H1 (cell line): ENCODE measurements around the gene THOC7. TPM values are rescaled to one million over a fixed set of nuclear protein-coding genes. Genes with fewer than 3 reads are reported as not detected.

Source experiments
- CTCF ChIA-PET: fragments of 300-600 bp; sonication (Branson Sonifier 250); formaldehyde crosslinking; loops from one replicate; lab custom pipeline; 2021; ENCODE audit not compliant: partially characterized antibody; lab: Charles Lee
- POLR2A ChIA-PET: fragments of 300-600 bp; sonication (Branson Sonifier 250); formaldehyde crosslinking; loops from one replicate; lab custom pipeline; 2021; ENCODE audit warnings: inconsistent platforms; ENCODE audit not compliant: partially characterized antibody; lab: Charles Lee
- DNase-seq, 2 experiments: peaks; one replicate each; pipeline versions ENCODE4 v3.0.0 to v3.0.0-alpha.2; 2010 to 2022; ENCODE audit warnings: low spot score in 2 of 2, low read depth in 1 of 2, mixed read lengths in 1 of 2
- FAIRE-seq: peaks from 2 replicates; lab custom pipeline; 2011; peaks lifted over from hg19 to GRCh38; lab: Jason Lieb, UNC
- H2AFZ ChIP-seq: 2 replicates; pipeline ENCODE4 v1.8.1; 2012; ENCODE audit warnings: low read length, inconsistent platforms
- H2AK5ac ChIP-seq: 2 replicates; pipeline ENCODE4 v1.6.1; 2013; ENCODE audit warnings: low read depth, low read length
- H2BK120ac ChIP-seq: replicated peaks from 2 replicates; pipeline ENCODE3; 2013; ENCODE audit warnings: low read depth, low read length, inconsistent platforms
- H2BK12ac ChIP-seq: 2 replicates; pipeline ENCODE4 v1.6.1; 2013; ENCODE audit warnings: low read depth, low read length
- H2BK15ac ChIP-seq: 2 replicates; pipeline ENCODE4 v1.6.1; 2013; ENCODE audit warnings: low read length
- H2BK20ac ChIP-seq: 2 replicates; pipeline ENCODE4 v1.6.1; 2013; ENCODE audit warnings: low read length
- H2BK5ac ChIP-seq: 2 replicates; pipeline ENCODE4 v1.6.1; 2013; ENCODE audit warnings: low read depth, low read length
- H3K14ac ChIP-seq: 2 replicates; pipeline ENCODE4 v1.6.1; 2013; ENCODE audit warnings: inconsistent platforms; ENCODE audit not compliant: insufficient read length
- H3K18ac ChIP-seq: 2 replicates; pipeline ENCODE4 v1.6.1; 2013; ENCODE audit warnings: low read length; ENCODE audit errors: extremely low read depth
- H3K23ac ChIP-seq: 2 replicates; pipeline ENCODE4 v1.6.1; 2013; ENCODE audit warnings: inconsistent platforms; ENCODE audit not compliant: insufficient read length
- H3K23me2 ChIP-seq: 2 replicates; pipeline ENCODE4 v1.6.1; 2013; ENCODE audit warnings: low read depth, low read length
- H3K27ac ChIP-seq: 2 replicates; pipeline ENCODE4 v1.6.1; 2011; ENCODE audit warnings: low read depth, low read length, inconsistent platforms
- H3K27me3 ChIP-seq, 4 experiments: replicated peaks in 1 of 4; 1 replicate in 1 of 4; 2 replicates in 3 of 4; pipeline versions ENCODE4 v1.6.1 to v1.8.1; 2011 to 2013; ENCODE audit warnings: low read length in 3 of 4, mild to moderate bottlenecking in 3 of 4, inconsistent platforms in 2 of 4, mixed read lengths in 2 of 4, moderate library complexity in 1 of 4; ENCODE audit not compliant: control insufficient read depth in 3 of 4, insufficient read depth in 3 of 4; ENCODE audit errors: extremely low read depth in 1 of 4
- H3K36me3 ChIP-seq, 4 experiments: 2 replicates each; pipeline versions ENCODE4 v1.6.1 to v1.8.1; 2011 to 2013; ENCODE audit warnings: mild to moderate bottlenecking in 4 of 4, low read length in 3 of 4, moderate library complexity in 2 of 4, control low read depth in 1 of 4, inconsistent platforms in 1 of 4; ENCODE audit not compliant: insufficient read depth in 4 of 4, control insufficient read depth in 2 of 4
- H3K4ac ChIP-seq: replicated peaks from 2 replicates; pipeline ENCODE3; 2013; ENCODE audit warnings: low read length, low read depth, mixed read lengths, inconsistent platforms; ENCODE audit not compliant: insufficient read length
- H3K4me1 ChIP-seq, 4 experiments: replicated peaks in 1 of 4; 1 replicate in 1 of 4; 2 replicates in 3 of 4; pipeline versions ENCODE4 v1.6.1 to v1.8.1; 2011 to 2013; ENCODE audit warnings: low read length in 3 of 4, inconsistent platforms in 2 of 4, mixed read lengths in 1 of 4; ENCODE audit not compliant: insufficient read depth in 4 of 4, control insufficient read depth in 3 of 4
- H3K4me2 ChIP-seq, 2 experiments: 2 replicates each; pipeline versions ENCODE4 v1.6.1 to v1.8.1; 2011 to 2013; ENCODE audit warnings: low read depth in 2 of 2, low read length in 2 of 2, control low read depth in 1 of 2, inconsistent platforms in 1 of 2, mild to moderate bottlenecking in 1 of 2; ENCODE audit not compliant: insufficient read depth in 1 of 2
- H3K4me3 ChIP-seq, 4 experiments: fragments of 200-600, 300-600 bp in 1 of 4; sonication (generic), shearing (Covaris generic), sonication (Bioruptor Twin) in 1 of 4; 2 replicates each; pipeline versions ENCODE4 v1.5.1 to v1.8.1; 2011 to 2016; ENCODE audit warnings: low read length in 4 of 4, low read depth in 3 of 4, control low read depth in 2 of 4, inconsistent platforms in 2 of 4, mild to moderate bottlenecking in 2 of 4, mixed read lengths in 1 of 4, moderate library complexity in 1 of 4; ENCODE audit not compliant: insufficient read depth in 2 of 4; ENCODE audit errors: extremely low read depth in 1 of 4
- H3K56ac ChIP-seq: replicated peaks from 2 replicates; pipeline ENCODE3; 2013; ENCODE audit warnings: low read depth, mild to moderate bottlenecking, mixed read lengths, low read length, inconsistent platforms; ENCODE audit not compliant: insufficient read length
- H3K79me1 ChIP-seq: 2 replicates; pipeline ENCODE4 v1.6.1; 2013; ENCODE audit warnings: low read depth, low read length, control low read depth
- H3K79me2 ChIP-seq, 2 experiments: 2 replicates each; pipeline versions ENCODE4 v1.6.1 to v1.8.1; 2012 to 2013; ENCODE audit warnings: low read length in 2 of 2, mild to moderate bottlenecking in 2 of 2, inconsistent platforms in 1 of 2; ENCODE audit not compliant: insufficient read depth in 2 of 2, control insufficient read depth in 1 of 2
- H3K9ac ChIP-seq, 4 experiments: replicated peaks in 1 of 4; 1 replicate in 1 of 4; 2 replicates in 3 of 4; pipeline versions ENCODE4 v1.6.1 to v1.8.1; 2011 to 2013; ENCODE audit warnings: low read depth in 3 of 4, low read length in 3 of 4, control low read depth in 2 of 4, mild to moderate bottlenecking in 2 of 4, moderate library complexity in 2 of 4, inconsistent platforms in 1 of 4; ENCODE audit errors: extremely low read depth in 1 of 4
- H3K9me3 ChIP-seq, 2 experiments: 2 replicates each; pipeline versions ENCODE4 v1.6.1 to v1.8.1; 2012 to 2013; ENCODE audit warnings: mild to moderate bottlenecking in 2 of 2, moderate library complexity in 2 of 2, control low read depth in 1 of 2, inconsistent platforms in 1 of 2, low read depth in 1 of 2, low read length in 1 of 2, mixed read lengths in 1 of 2; ENCODE audit not compliant: insufficient read depth in 2 of 2
- H4K20me1 ChIP-seq, 2 experiments: replicated peaks in 1 of 2; 2 replicates each; pipeline versions ENCODE3 to v1.8.1; 2011 to 2013; ENCODE audit warnings: inconsistent platforms in 2 of 2, low read length in 2 of 2, mild to moderate bottlenecking in 1 of 2; ENCODE audit not compliant: insufficient read depth in 2 of 2, control insufficient read depth in 1 of 2
- H4K5ac ChIP-seq: 2 replicates; pipeline ENCODE4 v1.6.1; 2013; ENCODE audit warnings: low read length, low read depth, mixed read lengths, inconsistent platforms; ENCODE audit not compliant: insufficient read length
- H4K8ac ChIP-seq: 2 replicates; pipeline ENCODE4 v1.8.0; 2013; ENCODE audit warnings: mild to moderate bottlenecking, moderate library complexity, low read length, inconsistent platforms; ENCODE audit not compliant: insufficient read depth; ENCODE audit errors: extremely low read depth
- H4K91ac ChIP-seq: replicated peaks from 2 replicates; pipeline ENCODE3; 2013; ENCODE audit warnings: low read length, mixed read lengths, inconsistent platforms; ENCODE audit not compliant: insufficient read length
- EGR1 ChIP-seq: IDR thresholded peaks from 2 replicates; pipeline ENCODE4 v1.6.1; 2011; ENCODE audit warnings: low read depth, low read length, borderline replicate concordance
- NRF1 ChIP-seq: IDR thresholded peaks from 2 replicates; pipeline ENCODE4 v1.6.1; 2011; ENCODE audit warnings: mild to moderate bottlenecking, low read depth, low read length, improper control_type of control experiment
- SP1 ChIP-seq: IDR thresholded peaks from 2 replicates; pipeline ENCODE4 v1.6.1; 2011; ENCODE audit warnings: low read depth, low read length
- TCF12 ChIP-seq: IDR thresholded peaks from 2 replicates; pipeline ENCODE4 v1.6.1; 2011; ENCODE audit warnings: low read depth, mild to moderate bottlenecking, low read length
- ZNF274 ChIP-seq: IDR thresholded peaks from 2 replicates; pipeline ENCODE4 v1.7.0; 2012; ENCODE audit warnings: low read length, borderline replicate concordance; ENCODE audit errors: extremely low read depth
- WGBS, 2 experiments: shearing (Covaris generic) in 1 of 2; methylation state at CpG; one replicate each; pipeline versions ENCODE4 v1.1.6 to v1.1.7; 2013 to 2015; ENCODE audit warnings: low lambda C conversion rate in 2 of 2, mixed read lengths in 2 of 2, inconsistent platforms in 1 of 2, low coverage in 1 of 2, missing lambda C conversion rate in 1 of 2; ENCODE audit not compliant: insufficient replicate concordance in 2 of 2, insufficient coverage in 1 of 2, insufficient read length in 1 of 2; ENCODE audit errors: extremely low coverage in 1 of 2, missing lambda C conversion rate in 1 of 2; 5-methylcytosine and 5-hydroxymethylcytosine counted together
- polyA plus RNA-seq, 7 experiments: library from polyadenylated mRNA; depleted of rRNA in 3 of 7; stranded (reverse) in 5 of 7; unstranded in 2 of 7; fragments of >200 nt in 5 of 7; fragments of 200-250 nt in 2 of 7; gene quantifications; 1 replicate in 5 of 7; 2 replicates in 1 of 7; 4 replicates in 1 of 7; pipeline versions ENCODE4 v1.2.1 to v1.2.3, GENCODE V29; 2011 to 2013; ENCODE audit warnings: missing spikeins in 2 of 7, mixed read lengths in 2 of 7
- total RNA-seq: library from RNA; stranded (reverse); fragmentation: NEBNext Ultra II Directional; extraction: Animal tissue kit (Norgen Biotek cat#: 25700); gene quantifications from 2 replicates; pipeline ENCODE4 v1.2.1, GENCODE V29; 2021

THOC7 gene
- total and polyA plus RNA-seq, 2 of the 8 experiments (the other 6 are each of a cell fraction or from before 2014, with no cell fraction given): 18.7 to 74.0 TPM

- no peak overlapping the region for H3K4ac ChIP-seq
- peak overlapping the region; percentile 96; the same call in 1 of the 2 replicates for H4K8ac ChIP-seq
- FAIRE-seq: no peak
- peaks cover 6% of the 10 kb centered on the region for H3K23me2 ChIP-seq
- no peaks in the 10 kb centered on the region for H3K36me3 ChIP-seq
- no peaks in the 10 kb centered on the region for H3K9me3 ChIP-seq
- H3K27ac ChIP-seq: no peak overlapping the region
- peak overlapping the region; percentile 87 to 98 for H3K4me2 ChIP-seq
- H3K9ac ChIP-seq: peak overlapping the region in 3 of 4 experiments; percentile 65 to 93 (median 73); a peak in 4 of 7 replicates
- POLR2A ChIA-PET: interaction anchor here (0.6 to 1.6 kb wide), 6 partner anchors 11 to 1097 kb away, joined by 3 to 6 read pairs (median 4); partner anchors contain the start of gene SCAANT1
- peak overlapping the region; percentile 56; the same call in 1 of the 2 replicates for H2AFZ ChIP-seq
- peak overlapping the region; percentile 85 for H3K56ac ChIP-seq
- peak overlapping the region; percentile 66 for H4K91ac ChIP-seq
- H2BK12ac ChIP-seq: 0 out of 2 replicates have a peak overlapping the region, but pooled peaks have one; percentile 50
- peaks cover 3% of the 10 kb centered on the region; the same call in 1 of the 2 replicates for H3K79me1 ChIP-seq
- H2BK120ac ChIP-seq: peak overlapping the region; percentile 12
- TF ChIP-seq ZNF274 (no peak), TCF12 (no peak), SP1 (no peak), NRF1 (no peak), EGR1 (no peak)
- peak overlapping the region; percentile 42; the same call in 1 of the 2 replicates for H2AK5ac ChIP-seq
- DNase-seq: no peak
- H3K79me2 ChIP-seq: peaks cover 0 to 62% of the 10 kb centered on the region in 2 experiments; a peak in 2 of 4 replicates
- H3K14ac ChIP-seq: no peak overlapping the region
- no peaks in the 10 kb centered on the region for H3K27me3 ChIP-seq
- peak overlapping the region; percentile 99 for H3K18ac ChIP-seq
- H2BK20ac ChIP-seq: no peak overlapping the region
- CTCF ChIA-PET: interaction anchor here (0.6 kb wide), 1 partner anchor 382 kb away, joined by 3 read pairs; no protein-coding TSS in a partner anchor
- H4K5ac ChIP-seq: peak overlapping the region; percentile 73
- H3K23ac ChIP-seq: no peak overlapping the region
- WGBS, 2 experiments: 38% methylated on average over 5 of the region's 5 CpGs; no CpG with 5 or more reads in 1 of the 2 experiments
- no peak overlapping the region for H2BK15ac ChIP-seq
- H3K4me1 ChIP-seq: peaks cover 5 to 24% (median 12%) of the 10 kb centered on the region in 4 experiments
- no peak overlapping the region for H2BK5ac ChIP-seq
- no peaks in the 10 kb centered on the region for H4K20me1 ChIP-seq
- peak overlapping the region; percentile 73 to 97 (median 84) for H3K4me3 ChIP-seq
Measured at GRCh38 chr3:63862804-63863149, 828 bp downstream of the THOC7 start.
